Epithelial cell of proximal tubule (primary cell): ENCODE data around the gene ADGRG3. TPM values are rescaled to one million over a fixed set of nuclear protein-coding genes. Genes with fewer than 3 reads are reported as not detected.

Experiments
- DNase-seq: peaks from one replicate; pipeline ENCODE4 v3.0.0-alpha.2; 2011; ENCODE audit warnings: low read depth
- H3K4me3 ChIP-seq: 2 replicates; pipeline ENCODE4 v1.5.1; 2011; ENCODE audit warnings: low read depth, mild to moderate bottlenecking, low read length
- total RNA-seq: library from RNA; depleted of rRNA; stranded (reverse); fragments of >200 nt; gene quantifications from 2 replicates; pipeline ENCODE4 v1.2.3, GENCODE V29; 2015
- TF ChIP-seq, protein P1 (sequence below): conservative IDR thresholded peaks from 2 replicates; pipeline ENCODE4 v1.5.1; 2012; ENCODE audit warnings: low read depth, mild to moderate bottlenecking, low read length

Gene ADGRG3
- total RNA-seq, 1 donor from 2014 or later, result 0.06 TPM

GRCh38 chr16:57692636-57693035 lies 24.5 kb downstream of the ADGRG3 start:
- TF ChIP-seq, protein P1, sequence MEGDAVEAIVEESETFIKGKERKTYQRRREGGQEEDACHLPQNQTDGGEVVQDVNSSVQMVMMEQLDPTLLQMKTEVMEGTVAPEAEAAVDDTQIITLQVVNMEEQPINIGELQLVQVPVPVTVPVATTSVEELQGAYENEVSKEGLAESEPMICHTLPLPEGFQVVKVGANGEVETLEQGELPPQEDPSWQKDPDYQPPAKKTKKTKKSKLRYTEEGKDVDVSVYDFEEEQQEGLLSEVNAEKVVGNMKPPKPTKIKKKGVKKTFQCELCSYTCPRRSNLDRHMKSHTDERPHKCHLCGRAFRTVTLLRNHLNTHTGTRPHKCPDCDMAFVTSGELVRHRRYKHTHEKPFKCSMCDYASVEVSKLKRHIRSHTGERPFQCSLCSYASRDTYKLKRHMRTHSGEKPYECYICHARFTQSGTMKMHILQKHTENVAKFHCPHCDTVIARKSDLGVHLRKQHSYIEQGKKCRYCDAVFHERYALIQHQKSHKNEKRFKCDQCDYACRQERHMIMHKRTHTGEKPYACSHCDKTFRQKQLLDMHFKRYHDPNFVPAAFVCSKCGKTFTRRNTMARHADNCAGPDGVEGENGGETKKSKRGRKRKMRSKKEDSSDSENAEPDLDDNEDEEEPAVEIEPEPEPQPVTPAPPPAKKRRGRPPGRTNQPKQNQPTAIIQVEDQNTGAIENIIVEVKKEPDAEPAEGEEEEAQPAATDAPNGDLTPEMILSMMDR, result no peak
- no peak for DNase-seq
- H3K4me3 ChIP-seq, result no peak overlapping the region

DNA sequence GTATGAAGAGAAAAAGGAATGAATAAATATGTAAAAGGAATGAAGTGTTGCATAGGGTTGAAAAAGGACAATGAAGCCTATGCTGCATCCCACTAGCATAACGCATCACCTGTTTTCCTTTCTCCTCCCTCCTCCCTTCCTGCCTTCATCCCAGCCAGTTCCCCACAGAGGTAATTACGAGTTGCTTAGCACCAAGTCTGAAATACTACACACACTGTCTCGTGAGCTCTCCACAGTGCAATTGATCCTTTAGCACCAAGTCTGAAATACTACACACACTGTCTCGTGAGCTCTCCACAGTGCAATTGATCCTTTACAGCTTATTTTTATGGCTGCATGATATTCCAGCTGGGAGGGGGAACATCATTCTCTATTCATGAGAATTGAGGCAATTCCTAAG lies 25.4 kb downstream of the ADGRG3 start:
- DNase-seq, result no peak
- H3K4me3 ChIP-seq, result no peak overlapping the region
- TF ChIP-seq, protein P1, result no peak

- TF ChIP-seq, protein P1, result no peak
- peak overlapping the region; percentile 76 for H3K4me3 ChIP-seq
- DNase-seq, result no peak
These were observed 26.2 kb downstream of the ADGRG3 start for GRCh38 chr16:57694231-57694724.

- peak within 1 kb of the TSS; percentile 76 for H3K4me3 ChIP-seq
- TF ChIP-seq, protein P1, result no peak
- peak; percentile 7 for DNase-seq
These were observed 26.9 kb downstream of the ADGRG3 start, which contains the start of gene DRC7 for GRCh38 chr16:57694725-57695679. Gene DRC7, plus strand, starts transcription at chr16:57694806. Its CDS starts 3,144 bp downstream, at chr16:57697950.

- TF ChIP-seq, protein P1, result no peak
- no peak overlapping the region for H3K4me3 ChIP-seq
These were observed 27.6 kb downstream of the ADGRG3 start for GRCh38 chr16:57695680-57696069.

DNA sequence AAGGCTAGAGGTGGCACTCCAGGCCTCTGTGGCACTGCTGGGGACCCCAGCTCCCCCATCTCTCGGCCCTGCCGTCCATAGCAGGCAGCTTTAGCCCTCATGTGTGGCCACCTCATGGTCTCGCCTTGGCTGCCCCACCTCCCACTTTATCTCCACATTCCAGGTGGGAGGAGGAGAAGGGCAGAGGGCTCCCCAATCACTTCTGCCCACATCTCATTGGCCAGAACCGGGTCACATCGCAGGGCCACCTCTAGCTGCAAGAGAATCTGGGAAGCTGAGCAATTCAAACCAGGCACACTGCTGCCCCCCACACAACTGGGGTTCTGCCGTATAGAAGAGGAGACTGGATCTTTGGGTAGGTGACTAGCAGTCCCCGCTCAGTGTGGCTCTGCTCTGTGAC lies 28.1 kb downstream of the ADGRG3 start:
- no peak for DNase-seq
- no peak overlapping the region for H3K4me3 ChIP-seq
- TF ChIP-seq, protein P1, result no peak

More at GRCh38 chr16:57695680-57696069, 27.6 kb downstream of the ADGRG3 start:
- DNase-seq, result no peak
